Muscle of back (tissue), 11 donors: Measurements from ENCODE around the gene ERC2. TPM values are rescaled to one million over a fixed set of nuclear protein-coding genes. Genes with fewer than 3 reads are reported as not detected.

Experiments used
- DNase-seq, 3 donors: peaks; one replicate each; pipeline versions ENCODE4 v3.0.0 to v3.0.0-alpha.2; 2013
- polyA plus RNA-seq, 10 donors: library from polyadenylated mRNA; unstranded; fragments of 120-200 nt; gene quantifications; one replicate each; pipeline ENCODE4 v1.2.1, GENCODE V29; 2013; ENCODE audit not compliant: insufficient read length in 10 of 10

The ERC2 gene
- polyA plus RNA-seq, 10 donors = 0.76 to 2.5 (median 1.6) TPM

- peak in 1 of 3 donors; percentile 32 for DNase-seq
Observed at GRCh38 chr3:55620351-55621025, 847.8 kb downstream of the ERC2 start.

DNA sequence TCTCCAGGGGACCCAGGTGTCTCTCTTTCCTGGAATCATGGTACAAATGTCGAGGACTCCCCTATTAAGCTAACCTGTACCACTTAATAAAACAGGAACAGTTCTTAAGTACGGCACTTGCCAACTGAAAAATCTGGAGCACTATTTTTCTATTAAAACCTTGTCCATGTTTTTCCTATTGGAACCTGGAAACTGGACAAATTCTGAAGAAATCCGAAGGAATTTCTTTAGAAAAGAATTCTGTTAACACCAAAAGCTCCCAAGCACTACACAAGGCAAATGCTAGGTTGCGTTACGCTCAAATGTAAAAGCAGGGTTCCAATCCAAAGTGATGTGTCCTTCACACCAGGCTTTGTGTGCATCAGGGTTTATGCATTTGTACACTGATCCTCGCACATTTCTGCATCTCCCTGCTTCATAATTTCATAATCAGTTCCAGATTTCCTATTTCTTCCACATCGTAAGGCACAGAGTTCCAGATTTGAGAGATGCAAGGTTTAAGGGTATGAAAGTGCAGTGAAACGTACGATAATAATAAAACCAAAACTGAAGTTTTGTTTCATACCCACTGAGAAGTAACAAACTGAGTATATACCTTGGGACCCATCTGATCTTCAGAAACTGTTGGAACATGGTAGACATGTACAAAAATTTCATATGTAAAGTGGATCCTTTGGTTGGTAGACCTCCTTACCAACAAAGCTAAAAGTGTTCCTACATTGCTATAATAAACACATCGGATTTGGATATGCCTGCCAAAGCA, 849.0 kb downstream of the ERC2 start:
- peak in 2 of 3 donors; percentile 27 to 60 for DNase-seq

GRCh38 chr3:55617385-55617784, 850.9 kb downstream of the ERC2 start:
- DNase-seq = no peak

DNA sequence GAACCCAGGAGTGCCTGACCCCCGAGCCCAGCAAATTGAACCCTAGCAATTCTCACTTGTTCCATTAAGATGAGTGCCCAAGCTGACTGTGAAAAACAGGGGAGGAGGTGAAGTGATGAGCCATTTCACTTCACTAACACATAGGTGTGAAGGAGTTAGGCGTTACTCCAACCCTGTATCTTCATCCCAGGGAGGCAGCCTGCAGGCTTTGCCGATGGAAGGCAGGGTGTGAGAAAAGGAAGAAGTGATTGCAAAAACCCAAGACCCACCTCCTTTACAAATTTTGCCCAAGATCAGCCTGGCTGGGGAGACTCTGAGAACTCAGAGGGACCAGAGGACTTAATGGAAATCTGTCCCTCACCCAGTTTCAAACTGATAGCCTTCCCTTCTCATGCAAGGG, 851.5 kb downstream of the ERC2 start:
- DNase-seq = no peak

DNA sequence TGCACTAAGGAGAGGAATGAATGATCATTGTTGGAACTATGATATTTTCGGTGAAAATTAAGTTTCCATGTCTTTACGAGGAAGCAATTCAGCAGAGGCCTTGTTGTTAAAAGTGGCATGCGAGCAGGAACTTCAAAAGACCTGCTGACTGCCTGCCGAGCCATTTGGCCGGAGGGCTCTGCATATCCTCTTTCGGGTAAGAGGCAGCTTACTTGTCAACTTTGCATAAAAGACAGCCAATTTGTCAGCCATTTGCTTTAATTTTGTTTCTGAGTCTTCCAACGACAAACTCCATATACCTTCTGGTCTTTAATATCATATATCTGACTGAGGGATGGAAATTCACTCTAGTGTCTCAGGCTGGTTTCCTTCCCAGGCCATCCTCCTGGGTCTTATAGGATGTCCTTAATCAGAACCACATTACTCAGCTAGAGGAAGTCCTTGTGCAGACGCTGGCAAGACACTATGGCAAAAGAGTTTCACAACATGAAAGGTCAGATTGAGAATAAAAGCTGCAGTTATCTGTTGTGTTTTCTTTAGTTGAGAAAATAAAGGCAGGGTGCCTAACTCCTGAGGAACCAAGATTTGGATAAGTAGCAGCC, 852.5 kb downstream of the ERC2 start:
- peak in 2 of 3 donors; percentile 32 to 63 for DNase-seq

GRCh38 chr3:55615039-55615693, 853.1 kb downstream of the ERC2 start:
- DNase-seq = no peak

DNA sequence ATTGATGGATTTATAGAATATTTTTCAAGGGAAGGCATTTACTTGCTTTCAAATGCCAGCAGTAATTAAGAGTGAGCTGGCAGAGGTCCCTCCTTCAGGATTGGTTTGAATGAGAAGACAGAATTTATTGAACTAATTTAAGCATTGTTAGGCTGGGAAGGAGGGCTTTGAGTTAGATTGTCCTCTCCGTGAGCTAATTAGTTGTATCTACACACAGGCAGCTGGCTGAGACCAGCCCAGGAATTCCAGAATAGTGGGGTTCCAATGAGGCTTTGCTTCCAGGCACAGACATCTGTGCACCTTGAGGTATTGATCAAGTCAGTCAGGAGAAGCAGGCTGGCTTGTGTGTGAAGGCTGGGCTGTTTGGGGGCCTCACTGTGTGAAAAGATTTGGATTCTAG, 857.1 kb downstream of the ERC2 start:
- DNase-seq = no peak

- no peak for DNase-seq
Observed at GRCh38 chr3:55609230-55609827, 858.9 kb downstream of the ERC2 start.

GRCh38 chr3:55608301-55608937, 859.8 kb downstream of the ERC2 start:
- DNase-seq = no peak

- no peak for DNase-seq
Observed at GRCh38 chr3:55607844-55608243, 860.4 kb downstream of the ERC2 start.

- no peak for DNase-seq
Observed at GRCh38 chr3:55607175-55607574, 861.1 kb downstream of the ERC2 start.

GRCh38 chr3:55605443-55606236, 862.6 kb downstream of the ERC2 start:
- DNase-seq = no peak

- no peak for DNase-seq
Observed at GRCh38 chr3:55604846-55605245, 863.4 kb downstream of the ERC2 start.

DNA sequence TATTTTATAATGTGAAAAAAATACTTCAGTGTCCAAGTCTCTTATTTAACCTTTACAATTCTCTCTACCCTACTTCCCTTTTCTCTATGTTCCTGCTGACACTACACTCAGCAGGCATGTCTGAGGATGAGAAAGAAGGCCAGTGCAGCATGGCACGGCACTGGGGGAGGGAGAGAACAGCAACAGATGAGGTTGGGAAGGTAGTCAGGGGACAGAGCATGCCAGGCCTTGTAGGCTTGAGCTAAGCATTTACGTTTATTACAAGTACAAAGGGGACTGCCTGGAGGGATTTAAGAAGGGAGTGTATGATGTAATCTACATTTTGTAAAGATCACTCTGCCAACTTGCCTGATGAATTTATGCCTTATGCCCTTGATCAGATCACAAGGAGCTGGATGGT, 863.9 kb downstream of the ERC2 start:
- no peak for DNase-seq

DNA sequence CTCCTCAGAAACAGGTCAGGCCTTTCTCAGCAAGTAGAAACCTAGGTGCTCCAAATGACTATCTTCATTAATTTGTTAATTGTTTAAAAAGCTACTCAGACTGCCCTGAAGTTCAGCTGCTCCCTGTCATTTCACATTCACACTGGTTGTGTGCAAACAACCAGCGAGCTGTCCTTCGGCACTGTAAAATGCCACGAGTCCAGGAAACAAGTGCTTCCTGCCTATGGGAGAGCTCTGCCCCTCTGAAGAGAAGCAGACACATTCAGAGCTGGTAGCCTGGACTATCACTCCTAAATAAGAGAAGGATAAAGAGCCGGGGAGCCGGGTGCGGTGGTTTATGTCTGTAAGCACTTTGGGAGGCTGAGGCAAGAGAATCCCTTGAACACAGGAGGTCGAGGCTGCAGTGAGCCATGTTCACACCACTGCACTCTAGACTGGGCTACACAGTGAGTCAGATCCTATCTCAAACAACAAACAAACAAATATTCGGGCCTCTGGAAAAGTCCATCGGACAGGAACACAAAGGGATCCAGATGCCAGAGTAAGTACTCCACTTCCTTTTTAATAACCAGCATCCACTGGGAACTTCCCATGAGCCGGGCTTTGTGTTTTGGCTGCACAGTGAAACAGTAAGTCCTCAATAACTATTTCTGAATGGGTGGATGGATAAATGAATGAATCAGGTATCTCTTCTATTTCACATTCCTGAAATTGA, 866.7 kb downstream of the ERC2 start:
- DNase-seq = peak in 1 of 3 donors; percentile 32

DNA sequence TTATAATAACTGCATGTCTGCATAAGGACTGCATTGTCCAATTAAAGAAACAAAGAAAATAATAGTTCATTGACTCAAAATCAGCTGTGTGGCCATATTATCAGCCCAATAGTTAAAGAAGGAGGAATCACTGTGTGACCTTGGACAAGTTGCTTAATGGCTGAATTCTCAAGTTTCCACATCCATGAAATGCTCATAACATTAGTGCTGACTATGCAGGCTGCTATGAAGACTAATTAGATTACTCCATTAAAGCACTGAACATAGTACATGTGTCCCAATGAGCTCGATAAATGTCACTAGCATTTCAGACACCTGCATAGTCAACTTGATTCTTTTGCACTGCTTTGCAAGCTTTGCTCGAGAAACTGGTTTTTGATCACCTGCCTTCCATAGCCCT, 870.0 kb downstream of the ERC2 start:
- DNase-seq = no peak

DNA sequence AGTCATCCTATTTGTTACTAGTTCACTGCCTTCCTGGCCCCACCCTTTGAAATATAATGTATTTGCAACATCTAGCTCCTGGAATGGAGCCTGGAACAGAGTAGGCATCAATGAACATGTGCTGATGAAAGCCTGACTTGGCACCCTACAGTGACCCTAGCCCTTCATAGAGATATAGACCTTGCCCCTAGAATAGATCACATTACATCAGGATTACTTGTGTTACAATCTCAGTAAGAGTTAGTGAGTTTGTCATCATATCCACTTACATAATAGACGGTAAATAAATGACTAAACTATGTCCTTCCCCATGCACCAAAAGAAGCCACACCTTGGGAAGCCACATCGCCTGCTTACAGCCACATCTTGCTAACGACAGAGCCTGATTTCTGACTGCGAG, 870.6 kb downstream of the ERC2 start:
- DNase-seq = no peak

- DNase-seq = no peak
Observed at GRCh38 chr3:55596212-55596611, 872.1 kb downstream of the ERC2 start.

GRCh38 chr3:55595420-55595819, 872.8 kb downstream of the ERC2 start:
- no peak for DNase-seq

- no peak for DNase-seq
Observed at GRCh38 chr3:55592572-55592971, 875.7 kb downstream of the ERC2 start.
